WI38 (cell line): Measurements from ENCODE around the gene GOLGA2.

ENCODE experiments used
- H3K4me3 ChIP-seq: 2 replicates; pipeline ENCODE4 v1.5.1; 2011; ENCODE audit warnings: low read depth, mild to moderate bottlenecking, control low read depth, low read length
- CTCF ChIP-seq: IDR thresholded peaks from 2 replicates; pipeline ENCODE4 v1.5.1; 2012; ENCODE audit warnings: low read depth, mild to moderate bottlenecking, control low read depth, low read length

Gene GOLGA2

DNA sequence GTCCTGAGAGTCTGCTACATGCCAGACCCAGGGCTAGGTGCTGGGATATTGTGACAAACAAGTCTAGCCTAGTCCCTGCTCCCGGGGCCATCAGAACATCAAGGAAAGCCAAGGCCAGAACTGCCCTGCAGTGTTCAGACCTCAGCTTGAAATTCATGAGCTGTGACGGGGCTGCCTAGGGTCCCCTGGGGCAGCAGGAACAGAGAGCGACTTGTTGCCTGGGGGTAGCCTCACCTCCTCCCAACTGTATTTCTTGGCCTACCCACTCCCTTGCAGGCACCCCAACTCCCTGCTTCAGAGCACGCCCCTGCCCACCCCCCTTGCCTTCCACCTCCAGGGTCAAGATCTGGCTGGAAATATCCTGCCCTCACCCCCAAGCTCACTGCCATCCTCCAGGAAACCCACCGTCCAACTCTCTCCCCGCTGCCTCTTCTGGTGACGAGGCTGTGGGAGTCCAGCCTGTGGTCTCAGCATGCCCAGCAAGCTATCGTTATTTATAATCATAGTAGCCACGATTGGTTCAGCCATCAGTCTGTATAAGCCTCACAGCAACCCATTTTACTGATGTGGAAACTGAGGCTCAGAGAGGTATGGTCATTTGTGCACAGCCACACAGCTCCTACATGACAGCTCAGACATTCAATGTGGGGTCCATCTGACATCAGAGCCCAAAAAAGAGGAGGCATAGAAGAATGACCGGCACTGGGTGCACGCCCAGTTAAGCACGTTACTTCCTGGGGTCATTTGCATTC is 61.9 kb downstream of the GOLGA2 start:
- H3K4me3 ChIP-seq = no peak overlapping the region
- no peak for TF ChIP-seq CTCF

GRCh38 chr9:128211981-128212281 is 63.9 kb downstream of the GOLGA2 start:
- no peak for TF ChIP-seq CTCF

GRCh38 chr9:128211186-128211980 is 64.4 kb downstream of the GOLGA2 start:
- no peak overlapping the region for H3K4me3 ChIP-seq
- TF ChIP-seq CTCF = no peak

More at GRCh38 chr9:128211981-128212281, 63.9 kb downstream of the GOLGA2 start:
- H3K4me3 ChIP-seq = no peak overlapping the region

GRCh38 chr9:128208946-128209669 is 66.7 kb downstream of the GOLGA2 start:
- H3K4me3 ChIP-seq = no peak overlapping the region
- no peak for TF ChIP-seq CTCF

GRCh38 chr9:128208386-128208785 is 67.4 kb downstream of the GOLGA2 start:
- no peak overlapping the region for H3K4me3 ChIP-seq
- TF ChIP-seq CTCF = no peak

GRCh38 chr9:128206916-128207910 is 68.6 kb downstream of the GOLGA2 start:
- no peak overlapping the region for H3K4me3 ChIP-seq

More at GRCh38 chr9:128206916-128207910, 68.6 kb downstream of the GOLGA2 start:
- TF ChIP-seq CTCF = no peak
